ENCODE measurements around the gene ADCY10.
"Not testable (repeated sequence)": the region's sequence is repeated elsewhere in the genome, so short reads cannot be mapped to it uniquely, and the experiment has no call there.

ADCY10 gene

GRCh38 chr1:167842872-167843271 lies 71.1 kb downstream of the ADCY10 start:
- DNase-seq = no peak

- DNase-seq = no peak
These were observed 72.4 kb downstream of the ADCY10 start for GRCh38 chr1:167841530-167841929.

GRCh38 chr1:167839009-167839408 lies 74.9 kb downstream of the ADCY10 start:
- DNase-seq = no peak

GRCh38 chr1:167837326-167837725 lies 76.6 kb downstream of the ADCY10 start:
- DNase-seq = no peak

GRCh38 chr1:167836197-167836596 lies 77.7 kb downstream of the ADCY10 start:
- DNase-seq = no peak

- no peak for DNase-seq
These were observed 80.0 kb downstream of the ADCY10 start for GRCh38 chr1:167833904-167834303.

- no peak for DNase-seq
These were observed 81.2 kb downstream of the ADCY10 start for GRCh38 chr1:167832693-167833092.

GRCh38 chr1:167830668-167831067 lies 83.3 kb downstream of the ADCY10 start:
- DNase-seq = not testable (repeated sequence)

GRCh38 chr1:167829868-167830267 lies 84.1 kb downstream of the ADCY10 start:
- no peak for DNase-seq

- no peak for DNase-seq
These were observed 87.8 kb downstream of the ADCY10 start for GRCh38 chr1:167826127-167826526.

GRCh38 chr1:167825419-167826079 lies 88.4 kb downstream of the ADCY10 start:
- DNase-seq = no peak

GRCh38 chr1:167824163-167824794 lies 89.7 kb downstream of the ADCY10 start:
- no peak for DNase-seq

GRCh38 chr1:167821969-167822685 lies 91.8 kb downstream of the ADCY10 start:
- no peak for DNase-seq

GRCh38 chr1:167821356-167821685 lies 92.6 kb downstream of the ADCY10 start:
- no peak for DNase-seq

GRCh38 chr1:167820684-167821355 lies 93.1 kb downstream of the ADCY10 start:
- DNase-seq = no peak

- peak; percentile 72 for DNase-seq
These were observed 93.9 kb downstream of the ADCY10 start for GRCh38 chr1:167819849-167820683.

GRCh38 chr1:167815650-167816049 lies 98.3 kb downstream of the ADCY10 start:
- no peak for DNase-seq

GRCh38 chr1:167812972-167813371 lies 101.0 kb downstream of the ADCY10 start:
- DNase-seq = no peak

- DNase-seq = no peak
These were observed 105.2 kb downstream of the ADCY10 start for GRCh38 chr1:167808690-167809089.

- no peak for DNase-seq
These were observed 105.8 kb downstream of the ADCY10 start for GRCh38 chr1:167808104-167808503.

GRCh38 chr1:167806676-167807075 lies 107.3 kb downstream of the ADCY10 start:
- DNase-seq = not testable (repeated sequence)

- DNase-seq = not testable (repeated sequence)
These were observed 107.7 kb downstream of the ADCY10 start for GRCh38 chr1:167806235-167806634.
